ENCODE data around the gene PRKAB2.
"Not testable (repeated sequence)": the region's sequence is repeated elsewhere in the genome, so short reads cannot be mapped to it uniquely, and the experiment has no call there.

The PRKAB2 gene

GRCh38 chr1:147171399-147172167 lies 687 bp downstream of the PRKAB2 start:
- no peak for DNase-seq

- no peak for DNase-seq
Observed at GRCh38 chr1:147169840-147170674, 2.2 kb downstream of the PRKAB2 start.

GRCh38 chr1:147169171-147169570 lies 3.1 kb downstream of the PRKAB2 start:
- DNase-seq: no peak

- DNase-seq: no peak
Observed at GRCh38 chr1:147168626-147169058, 3.6 kb downstream of the PRKAB2 start.

GRCh38 chr1:147167365-147167764 lies 4.9 kb downstream of the PRKAB2 start:
- DNase-seq: peak; percentile 29

- no peak for DNase-seq
Observed at GRCh38 chr1:147163019-147163418, 9.3 kb downstream of the PRKAB2 start.

- DNase-seq: no peak
Observed at GRCh38 chr1:147162093-147162492, 10.2 kb downstream of the PRKAB2 start.

- DNase-seq: not testable (repeated sequence)
Observed at GRCh38 chr1:147157116-147157515, 15.2 kb downstream of the PRKAB2 start.

- DNase-seq: no peak
Observed at GRCh38 chr1:147156642-147157041, 15.6 kb downstream of the PRKAB2 start.

- no peak for DNase-seq
Observed at GRCh38 chr1:147152772-147153171, 19.5 kb downstream of the PRKAB2 start.

GRCh38 chr1:147151244-147151643 lies 21.0 kb downstream of the PRKAB2 start:
- DNase-seq: no peak

- no peak for DNase-seq
Observed at GRCh38 chr1:147142886-147143285, 29.4 kb downstream of the PRKAB2 start.

- DNase-seq: not testable (repeated sequence)
Observed at GRCh38 chr1:147130721-147131120, 41.5 kb downstream of the PRKAB2 start.

GRCh38 chr1:147129116-147129873 lies 43.0 kb downstream of the PRKAB2 start:
- no peak for DNase-seq

GRCh38 chr1:147124266-147124665 lies 48.0 kb downstream of the PRKAB2 start:
- DNase-seq: no peak

GRCh38 chr1:147117109-147117508 lies 55.2 kb downstream of the PRKAB2 start:
- no peak for DNase-seq

- DNase-seq: no peak
Observed at GRCh38 chr1:147115496-147115895, 56.8 kb downstream of the PRKAB2 start.

GRCh38 chr1:147115079-147115478 lies 57.2 kb downstream of the PRKAB2 start:
- DNase-seq: not testable (repeated sequence)

GRCh38 chr1:147114353-147114752 lies 57.9 kb downstream of the PRKAB2 start:
- not testable (repeated sequence) for DNase-seq

GRCh38 chr1:147111381-147112130 lies 60.7 kb downstream of the PRKAB2 start:
- DNase-seq: no peak

GRCh38 chr1:147110872-147111271 lies 61.4 kb downstream of the PRKAB2 start:
- DNase-seq: no peak

GRCh38 chr1:147110434-147110833 lies 61.8 kb downstream of the PRKAB2 start:
- no peak for DNase-seq

Measured in T1000 (cell line).